Measurements from ENCODE around the gene PDE2A.

DNA sequence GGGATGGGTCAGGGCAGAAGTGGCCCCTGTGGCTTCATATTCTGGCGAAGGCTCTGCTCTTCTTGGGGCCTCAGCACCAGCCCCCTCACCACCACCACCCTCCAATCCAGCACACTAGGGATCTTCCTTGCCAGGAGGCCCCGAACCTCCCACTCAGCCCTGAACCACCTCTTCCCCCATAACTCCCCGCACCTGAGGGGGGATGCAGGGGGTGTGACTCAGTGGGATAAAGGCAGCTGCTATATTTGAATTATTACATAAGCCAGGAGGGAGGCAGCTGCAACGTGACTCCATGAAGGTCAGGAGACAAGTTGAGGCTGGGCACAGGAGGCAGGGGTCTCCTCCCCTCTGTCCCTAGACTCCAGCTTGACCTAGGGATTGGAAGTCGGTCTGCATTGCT lies 5.6 kb upstream of the PDE2A start:
- no peak for TF ChIP-seq POLR2A (IDR thresholded peaks at IDR 0.05)
- TF ChIP-seq, protein P1, sequence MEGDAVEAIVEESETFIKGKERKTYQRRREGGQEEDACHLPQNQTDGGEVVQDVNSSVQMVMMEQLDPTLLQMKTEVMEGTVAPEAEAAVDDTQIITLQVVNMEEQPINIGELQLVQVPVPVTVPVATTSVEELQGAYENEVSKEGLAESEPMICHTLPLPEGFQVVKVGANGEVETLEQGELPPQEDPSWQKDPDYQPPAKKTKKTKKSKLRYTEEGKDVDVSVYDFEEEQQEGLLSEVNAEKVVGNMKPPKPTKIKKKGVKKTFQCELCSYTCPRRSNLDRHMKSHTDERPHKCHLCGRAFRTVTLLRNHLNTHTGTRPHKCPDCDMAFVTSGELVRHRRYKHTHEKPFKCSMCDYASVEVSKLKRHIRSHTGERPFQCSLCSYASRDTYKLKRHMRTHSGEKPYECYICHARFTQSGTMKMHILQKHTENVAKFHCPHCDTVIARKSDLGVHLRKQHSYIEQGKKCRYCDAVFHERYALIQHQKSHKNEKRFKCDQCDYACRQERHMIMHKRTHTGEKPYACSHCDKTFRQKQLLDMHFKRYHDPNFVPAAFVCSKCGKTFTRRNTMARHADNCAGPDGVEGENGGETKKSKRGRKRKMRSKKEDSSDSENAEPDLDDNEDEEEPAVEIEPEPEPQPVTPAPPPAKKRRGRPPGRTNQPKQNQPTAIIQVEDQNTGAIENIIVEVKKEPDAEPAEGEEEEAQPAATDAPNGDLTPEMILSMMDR (IDR thresholded peaks at IDR 0.05 in 4 of 5, conservative IDR thresholded peaks at IDR 0.05 in 1 of 5), result no peak

All from gastrocnemius medialis (tissue), 4 donors.